ENCODE measurements around the gene PSMG2.

PSMG2 gene

GRCh38 chr18:12694032-12694431 lies 8.8 kb upstream of the PSMG2 start:
- H3K79me2 ChIP-seq (ENCODE audit: insufficient read depth, low read length) = no peaks in the 10 kb centered on the region
- TF ChIP-seq EZH2 (IDR thresholded peaks at IDR 0.05; ENCODE audit: borderline replicate concordance, low read length) = no peak
- TF ChIP-seq, protein P1, sequence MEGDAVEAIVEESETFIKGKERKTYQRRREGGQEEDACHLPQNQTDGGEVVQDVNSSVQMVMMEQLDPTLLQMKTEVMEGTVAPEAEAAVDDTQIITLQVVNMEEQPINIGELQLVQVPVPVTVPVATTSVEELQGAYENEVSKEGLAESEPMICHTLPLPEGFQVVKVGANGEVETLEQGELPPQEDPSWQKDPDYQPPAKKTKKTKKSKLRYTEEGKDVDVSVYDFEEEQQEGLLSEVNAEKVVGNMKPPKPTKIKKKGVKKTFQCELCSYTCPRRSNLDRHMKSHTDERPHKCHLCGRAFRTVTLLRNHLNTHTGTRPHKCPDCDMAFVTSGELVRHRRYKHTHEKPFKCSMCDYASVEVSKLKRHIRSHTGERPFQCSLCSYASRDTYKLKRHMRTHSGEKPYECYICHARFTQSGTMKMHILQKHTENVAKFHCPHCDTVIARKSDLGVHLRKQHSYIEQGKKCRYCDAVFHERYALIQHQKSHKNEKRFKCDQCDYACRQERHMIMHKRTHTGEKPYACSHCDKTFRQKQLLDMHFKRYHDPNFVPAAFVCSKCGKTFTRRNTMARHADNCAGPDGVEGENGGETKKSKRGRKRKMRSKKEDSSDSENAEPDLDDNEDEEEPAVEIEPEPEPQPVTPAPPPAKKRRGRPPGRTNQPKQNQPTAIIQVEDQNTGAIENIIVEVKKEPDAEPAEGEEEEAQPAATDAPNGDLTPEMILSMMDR (IDR thresholded peaks at IDR 0.05; ENCODE audit: low read length) = no peak
- H3K27me3 ChIP-seq (ENCODE audit: insufficient read depth, low read length) = no peaks in the 10 kb centered on the region
- H3K9ac ChIP-seq (ENCODE audit: low read length) = no peak overlapping the region
- no peaks in the 10 kb centered on the region for H4K20me1 ChIP-seq (ENCODE audit: insufficient read depth, low read length)
- H2AFZ ChIP-seq (ENCODE audit: low read length) = no peak overlapping the region
- no peaks in the 10 kb centered on the region for H3K9me3 ChIP-seq (ENCODE audit: low read length)
- no peaks in the 10 kb centered on the region for H3K9me2 ChIP-seq (ENCODE audit: low read depth, low read length)
- H3F3A ChIP-seq (ENCODE audit: insufficient read depth, low read length) = no peaks in the 10 kb centered on the region; the same call in 1 of the 2 replicates
- H3K4me2 ChIP-seq (ENCODE audit: low read length) = no peak overlapping the region
- H3K4me3 ChIP-seq (ENCODE audit: low read depth, low read length, poor library complexity, severe bottlenecking) = no peak overlapping the region
- no peaks in the 10 kb centered on the region for H3K4me1 ChIP-seq (ENCODE audit: insufficient read depth, low read length, severe bottlenecking)
- no peak overlapping the region for H3K27ac ChIP-seq (ENCODE audit: low read depth, low read length, poor library complexity, severe bottlenecking)
- peaks cover 55% of the 10 kb centered on the region for H3K36me3 ChIP-seq (ENCODE audit: insufficient read depth, low read length)

DNA sequence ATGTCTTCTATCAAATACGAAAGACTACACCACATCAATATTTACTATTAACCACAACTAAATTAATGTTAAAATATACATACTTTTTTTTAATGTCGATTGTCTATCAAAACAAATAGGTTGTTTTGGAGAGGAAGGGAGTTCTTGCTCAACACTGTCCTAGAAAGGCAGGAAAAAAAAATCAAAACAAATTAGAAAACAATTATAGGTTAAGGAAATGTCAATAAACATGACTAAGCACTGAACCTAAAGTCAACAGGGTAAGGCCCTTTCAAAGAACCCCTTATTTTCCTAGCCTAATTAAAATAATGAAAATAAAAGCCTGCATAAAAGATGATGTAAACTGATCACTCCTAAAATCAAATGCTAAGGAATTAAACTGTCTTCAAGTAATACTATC lies 3.1 kb upstream of the PSMG2 start:
- H2AFZ ChIP-seq (ENCODE audit: low read length) = no peak overlapping the region
- H3K9me2 ChIP-seq (ENCODE audit: low read depth, low read length) = no peaks in the 10 kb centered on the region
- no peak overlapping the region for H3K4me3 ChIP-seq (ENCODE audit: low read depth, low read length, poor library complexity, severe bottlenecking)
- H4K20me1 ChIP-seq (ENCODE audit: insufficient read depth, low read length) = peaks cover 4% of the 10 kb centered on the region; the same call in 1 of the 2 replicates
- H3K79me2 ChIP-seq (ENCODE audit: insufficient read depth, low read length) = peaks cover 43% of the 10 kb centered on the region
- H3K4me1 ChIP-seq (ENCODE audit: insufficient read depth, low read length, severe bottlenecking) = peaks cover 30% of the 10 kb centered on the region
- H3K36me3 ChIP-seq (ENCODE audit: insufficient read depth, low read length) = peaks cover 56% of the 10 kb centered on the region
- TF ChIP-seq, protein P1 (IDR thresholded peaks at IDR 0.05; ENCODE audit: low read length) = no peak
- TF ChIP-seq EZH2 (IDR thresholded peaks at IDR 0.05; ENCODE audit: borderline replicate concordance, low read length) = no peak
- no peak overlapping the region for H3K4me2 ChIP-seq (ENCODE audit: low read length)
- no peaks in the 10 kb centered on the region for H3F3A ChIP-seq (ENCODE audit: insufficient read depth, low read length)
- no peaks in the 10 kb centered on the region for H3K27me3 ChIP-seq (ENCODE audit: insufficient read depth, low read length)
- no peak overlapping the region for H3K27ac ChIP-seq (ENCODE audit: low read depth, low read length, poor library complexity, severe bottlenecking)
- H3K9ac ChIP-seq (ENCODE audit: low read length) = peak overlapping the region; percentile 2; the same call in 1 of the 2 replicates
- no peaks in the 10 kb centered on the region for H3K9me3 ChIP-seq (ENCODE audit: low read length)

DNA sequence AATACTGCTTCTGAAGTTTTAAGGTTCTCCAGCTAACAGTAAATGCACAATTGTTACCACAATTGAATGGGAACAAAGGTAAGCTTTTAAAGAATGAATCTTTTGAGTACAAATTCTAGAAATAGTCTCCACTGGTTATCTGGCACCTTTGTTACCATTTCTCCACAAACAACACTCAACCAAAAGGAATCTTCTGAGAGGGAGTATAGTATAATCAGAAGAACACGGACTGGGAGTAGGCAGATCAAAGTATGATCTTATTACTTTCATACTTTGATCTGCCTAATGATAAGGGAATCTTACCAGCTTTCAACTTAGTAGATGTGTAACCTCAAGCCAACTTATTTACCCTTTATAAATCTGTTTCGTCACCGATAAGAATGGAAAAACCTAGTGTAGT lies 1.7 kb upstream of the PSMG2 start:
- Histone ChIP-seq H2AFZ (ENCODE audit: low read length) (no peak overlapping the region), H3K79me2 (ENCODE audit: insufficient read depth, low read length) (peaks cover 51% of the 10 kb centered on the region), H3K4me2 (ENCODE audit: low read length) (peak overlapping the region; percentile 70), H3K9ac (ENCODE audit: low read length) (peak overlapping the region; percentile 88; the same call in 1 of the 2 replicates), H3F3A (ENCODE audit: insufficient read depth, low read length) (no peaks in the 10 kb centered on the region), H3K9me3 (ENCODE audit: low read length) (no peaks in the 10 kb centered on the region), H3K4me1 (ENCODE audit: insufficient read depth, low read length, severe bottlenecking) (peaks cover 32% of the 10 kb centered on the region), H3K4me3 (ENCODE audit: low read depth, low read length, poor library complexity, severe bottlenecking) (peak overlapping the region; percentile 80), H3K36me3 (ENCODE audit: insufficient read depth, low read length) (peaks cover 54% of the 10 kb centered on the region), H3K27me3 (ENCODE audit: insufficient read depth, low read length) (no peaks in the 10 kb centered on the region), H4K20me1 (ENCODE audit: insufficient read depth, low read length) (peaks cover 4% of the 10 kb centered on the region; the same call in 1 of the 2 replicates), H3K27ac (ENCODE audit: low read depth, low read length, poor library complexity, severe bottlenecking) (no peak overlapping the region), H3K9me2 (ENCODE audit: low read depth, low read length) (no peaks in the 10 kb centered on the region)
- no peak for TF ChIP-seq EZH2 (IDR thresholded peaks at IDR 0.05; ENCODE audit: borderline replicate concordance, low read length)
- TF ChIP-seq, protein P1 (IDR thresholded peaks at IDR 0.05; ENCODE audit: low read length) = no peak

All from OCI-LY1 (cell line).